HG03039 (cell line): ENCODE results near the gene MRPL39.

Experiments used
- ATAC-seq: cut with Tn5 transposase; IDR thresholded peaks from one replicate; pipeline ENCODE4 v1.9.1; 2021; ENCODE audit warnings: mild to moderate bottlenecking, moderate library complexity; ENCODE audit not compliant: unreplicated experiment

MRPL39 gene

DNA sequence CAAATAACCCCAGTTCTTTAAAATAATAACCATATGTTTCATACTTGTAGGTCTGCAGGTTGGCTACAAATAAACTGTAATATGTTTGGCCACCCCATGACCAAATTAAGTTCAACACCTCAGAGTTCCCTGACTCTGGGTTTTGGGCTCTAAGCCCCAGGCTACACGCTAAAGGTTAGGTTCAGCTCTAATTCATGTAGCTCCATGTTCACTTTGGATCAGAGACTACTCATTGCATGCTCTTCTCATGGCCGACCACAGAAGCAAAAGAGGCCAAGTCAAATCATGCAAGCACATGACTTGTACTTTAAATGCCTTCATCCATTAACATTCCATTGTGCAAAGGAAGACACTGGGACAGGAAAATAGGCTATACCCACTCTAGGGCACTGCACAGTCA lies 66.2 kb downstream of the MRPL39 start:
- ATAC-seq = no peak

DNA sequence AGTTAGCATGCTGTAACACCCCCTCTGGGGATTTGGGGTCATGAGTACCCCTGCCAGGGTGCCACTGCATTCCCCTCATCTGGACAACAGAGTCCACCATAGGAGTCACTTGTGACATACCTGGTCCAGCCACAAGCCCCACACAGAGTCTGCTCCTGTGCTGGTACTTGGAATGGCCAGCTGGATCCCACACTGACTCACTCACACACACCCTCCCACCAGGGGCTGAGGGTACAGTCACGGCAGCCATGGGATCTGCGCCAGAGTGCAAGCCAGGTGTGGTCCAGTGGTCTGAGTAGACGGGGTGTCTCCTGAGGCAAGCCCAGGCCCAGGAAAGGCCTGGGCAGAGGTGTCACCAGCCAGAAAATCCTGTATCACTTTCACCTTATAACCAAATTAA lies 67.7 kb downstream of the MRPL39 start:
- no peak for ATAC-seq

- ATAC-seq = no peak
Observed at GRCh38 chr21:25537174-25537573, 70.1 kb downstream of the MRPL39 start.

GRCh38 chr21:25536752-25537151 lies 70.5 kb downstream of the MRPL39 start:
- ATAC-seq = no peak

GRCh38 chr21:25535849-25536248 lies 71.4 kb downstream of the MRPL39 start:
- ATAC-seq = no peak
